BE2C (cell line): ENCODE results near the gene PNPLA6.
A peak's percentile ranks its signal among the peaks of the same experiment; 100 is the strongest.

Experiments
- DNase-seq: peaks from one replicate; pipeline ENCODE4 v3.0.0-alpha.2; 2020
- H3K27me3 ChIP-seq: fragments of 250-450 bp; sonication (Bioruptor Pico); 2 replicates; pipeline ENCODE4 v1.5.1; 2020; ENCODE audit warnings: mild to moderate bottlenecking
- H3K36me3 ChIP-seq: fragments of 250-450 bp; sonication (Bioruptor Pico); 2 replicates; pipeline ENCODE4 v1.5.1; 2020; ENCODE audit warnings: mild to moderate bottlenecking
- H3K4me1 ChIP-seq: fragments of 250-450 bp; sonication (Bioruptor Pico); 2 replicates; pipeline ENCODE4 v1.5.1; 2020
- H3K4me3 ChIP-seq: 2 replicates; pipeline ENCODE4 v1.5.1; 2011; ENCODE audit warnings: low read depth, low read length
- H3K9me3 ChIP-seq: fragments of 250-450 bp; sonication (Bioruptor Pico); 2 replicates; pipeline ENCODE4 v1.5.1; 2020
- CTCF ChIP-seq: IDR thresholded peaks from 2 replicates; pipeline ENCODE4 v1.5.1; 2012; ENCODE audit warnings: mild to moderate bottlenecking, low read depth, low read length

The PNPLA6 gene

GRCh38 chr19:7549429-7550148 lies 14.1 kb downstream of the PNPLA6 start:
- no peaks in the 10 kb centered on the region for H3K27me3 ChIP-seq

GRCh38 chr19:7550169-7550770 lies 14.8 kb downstream of the PNPLA6 start:
- H3K27me3 ChIP-seq: no peaks in the 10 kb centered on the region
- H3K4me1 ChIP-seq: no peaks in the 10 kb centered on the region
- TF ChIP-seq CTCF: no peak
- no peaks in the 10 kb centered on the region for H3K9me3 ChIP-seq
- no peak overlapping the region for H3K4me3 ChIP-seq
- H3K36me3 ChIP-seq: no peaks in the 10 kb centered on the region
- DNase-seq: no peak

More at GRCh38 chr19:7549429-7550148, 14.1 kb downstream of the PNPLA6 start:
- no peaks in the 10 kb centered on the region for H3K4me1 ChIP-seq
- H3K9me3 ChIP-seq: no peaks in the 10 kb centered on the region
- H3K36me3 ChIP-seq: no peaks in the 10 kb centered on the region
- TF ChIP-seq CTCF: no peak
- no peak for DNase-seq
- H3K4me3 ChIP-seq: no peak overlapping the region

- no peaks in the 10 kb centered on the region for H3K4me1 ChIP-seq
- no peaks in the 10 kb centered on the region for H3K36me3 ChIP-seq
- no peaks in the 10 kb centered on the region for H3K27me3 ChIP-seq
- TF ChIP-seq CTCF: no peak
- no peaks in the 10 kb centered on the region for H3K9me3 ChIP-seq
- peak; percentile 82 for DNase-seq
- H3K4me3 ChIP-seq: peak overlapping the region; percentile 31
Measured at GRCh38 chr19:7550987-7551761, 15.7 kb downstream of the PNPLA6 start.

DNA sequence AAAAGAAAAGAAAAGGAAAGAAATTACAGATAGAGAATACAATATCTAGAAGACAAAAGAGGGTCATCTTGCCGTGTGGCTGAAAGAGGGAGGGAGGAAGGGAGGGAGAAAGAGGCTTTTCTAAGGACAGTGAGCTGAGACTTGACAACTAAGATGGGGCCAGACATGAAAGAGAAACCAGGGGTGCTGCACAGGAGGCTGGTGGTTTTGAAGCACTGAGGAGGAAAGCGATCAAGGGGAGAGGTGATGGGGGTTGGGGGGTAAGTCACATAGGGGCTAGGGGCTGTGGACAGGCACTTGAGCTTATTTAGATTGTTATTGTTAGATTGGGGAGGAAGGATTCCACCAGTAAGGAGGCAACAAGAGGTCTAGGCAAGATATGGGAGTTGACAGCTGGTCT lies 17.3 kb downstream of the PNPLA6 start:
- DNase-seq: no peak
- TF ChIP-seq CTCF: no peak
- Histone ChIP-seq H3K36me3 (peaks cover 8% of the 10 kb centered on the region), H3K4me1 (no peaks in the 10 kb centered on the region), H3K4me3 (no peak overlapping the region), H3K27me3 (no peaks in the 10 kb centered on the region), H3K9me3 (no peaks in the 10 kb centered on the region)

DNA sequence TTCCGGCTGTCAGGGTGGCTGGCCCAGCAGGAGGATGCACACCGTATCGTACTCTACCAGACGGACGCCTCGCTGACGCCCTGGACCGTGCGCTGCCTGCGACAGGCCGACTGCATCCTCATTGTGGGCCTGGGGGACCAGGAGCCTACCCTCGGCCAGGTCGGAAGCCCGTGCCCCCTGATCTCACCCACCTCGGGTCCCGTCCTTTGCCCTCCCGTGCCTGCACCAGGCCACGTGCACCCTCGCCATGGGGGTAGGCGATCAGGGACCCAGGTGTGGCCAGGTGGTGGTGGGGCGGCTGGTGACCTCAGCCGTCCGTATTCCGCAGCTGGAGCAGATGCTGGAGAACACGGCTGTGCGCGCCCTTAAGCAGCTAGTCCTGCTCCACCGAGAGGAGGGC lies 19.0 kb downstream of the PNPLA6 start:
- no peak for DNase-seq
- Histone ChIP-seq H3K9me3 (no peaks in the 10 kb centered on the region), H3K4me3 (no peak overlapping the region), H3K36me3 (peaks cover 10% of the 10 kb centered on the region), H3K4me1 (no peaks in the 10 kb centered on the region), H3K27me3 (no peaks in the 10 kb centered on the region)
- no peak for TF ChIP-seq CTCF
